KOPT-K1 (cell line): ENCODE results near the gene GUCY1A1.

ENCODE experiments used
- H3K27ac ChIP-seq: fragments of 200-600 bp; sonication (generic); 2 replicates; pipeline ENCODE4 v1.5.1; 2016; ENCODE audit warnings: antibody characterized with exemption, mild to moderate bottlenecking, low read depth, low read length; ENCODE audit not compliant: poor library complexity, severe bottlenecking
- H3K36me3 ChIP-seq: fragments of 200-600 bp; sonication (generic); 2 replicates; pipeline ENCODE4 v1.5.1; 2017; ENCODE audit warnings: antibody characterized with exemption, mild to moderate bottlenecking, low read length, moderate library complexity; ENCODE audit not compliant: insufficient read depth
- H3K9me3 ChIP-seq: fragments of 200-600 bp; sonication (generic); 2 replicates; pipeline ENCODE4 v1.5.1; 2017; ENCODE audit warnings: antibody characterized with exemption, low read length, mild to moderate bottlenecking; ENCODE audit not compliant: insufficient read depth, poor library complexity, severe bottlenecking

Gene GUCY1A1

DNA sequence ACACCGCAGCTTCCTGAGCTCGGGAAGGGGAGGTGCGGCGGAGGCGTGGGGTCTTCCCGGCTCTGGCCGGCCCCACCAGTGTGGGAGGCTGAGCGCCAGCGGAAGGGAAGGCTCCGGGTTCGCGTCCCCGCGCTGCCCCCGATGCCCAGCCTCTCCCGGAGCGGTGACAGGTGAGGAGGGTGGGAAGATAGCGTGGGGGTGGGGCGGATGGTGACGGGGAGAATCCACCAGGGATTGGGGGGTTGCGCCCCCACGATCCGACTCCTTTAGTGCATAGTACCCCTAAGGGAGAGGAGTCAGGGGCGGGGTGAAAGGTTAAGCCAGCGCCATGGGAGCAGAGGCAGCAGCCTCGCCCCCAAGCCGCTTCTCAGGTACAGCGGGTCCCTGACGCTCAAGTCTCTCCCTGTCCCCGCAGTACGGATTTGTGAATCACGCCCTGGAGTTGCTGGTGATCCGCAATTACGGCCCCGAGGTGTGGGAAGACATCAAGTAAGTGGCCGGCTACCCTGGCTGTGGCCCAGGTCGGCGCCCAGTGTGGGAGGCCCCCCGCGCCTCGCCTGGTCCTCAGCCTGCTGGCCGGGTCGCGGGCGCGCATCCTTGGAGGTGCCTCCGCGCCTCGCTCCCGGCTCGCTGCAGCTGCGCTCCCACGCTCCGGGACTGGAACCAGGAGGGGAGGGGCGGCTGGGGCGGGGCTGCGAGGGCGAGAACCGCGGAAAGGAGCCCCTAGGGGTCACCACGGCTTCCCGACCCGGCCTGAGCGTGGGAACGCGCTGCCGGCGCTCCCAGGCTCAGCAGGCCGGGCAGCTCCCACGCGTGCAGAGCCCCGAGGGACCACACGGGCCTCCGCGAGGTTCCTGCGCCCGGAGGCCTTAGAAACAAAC is 93.0 kb downstream of the GUCY1A1 start:
- no peaks in the 10 kb centered on the region for H3K9me3 ChIP-seq
- peak overlapping the region; percentile 59 for H3K27ac ChIP-seq
- no peaks in the 10 kb centered on the region for H3K36me3 ChIP-seq

DNA sequence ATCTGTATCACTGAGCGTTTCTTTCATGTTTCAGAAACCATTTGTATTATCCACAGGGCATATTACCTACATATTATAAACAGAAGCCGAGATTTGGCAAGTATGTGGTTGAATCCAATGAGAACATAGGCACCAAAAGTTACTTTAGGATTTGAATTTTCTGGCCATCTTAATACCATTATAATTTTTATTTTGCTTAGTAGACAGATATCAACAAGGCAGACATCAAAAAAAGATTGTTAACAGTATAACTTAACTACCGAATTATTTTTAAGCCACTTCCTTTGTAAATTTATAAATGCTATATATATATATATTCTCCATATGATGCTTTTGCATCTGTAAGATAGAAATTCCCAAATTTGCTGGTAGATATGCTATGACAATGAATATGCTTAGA is 94.4 kb downstream of the GUCY1A1 start:
- no peaks in the 10 kb centered on the region for H3K9me3 ChIP-seq
- no peaks in the 10 kb centered on the region for H3K36me3 ChIP-seq

DNA sequence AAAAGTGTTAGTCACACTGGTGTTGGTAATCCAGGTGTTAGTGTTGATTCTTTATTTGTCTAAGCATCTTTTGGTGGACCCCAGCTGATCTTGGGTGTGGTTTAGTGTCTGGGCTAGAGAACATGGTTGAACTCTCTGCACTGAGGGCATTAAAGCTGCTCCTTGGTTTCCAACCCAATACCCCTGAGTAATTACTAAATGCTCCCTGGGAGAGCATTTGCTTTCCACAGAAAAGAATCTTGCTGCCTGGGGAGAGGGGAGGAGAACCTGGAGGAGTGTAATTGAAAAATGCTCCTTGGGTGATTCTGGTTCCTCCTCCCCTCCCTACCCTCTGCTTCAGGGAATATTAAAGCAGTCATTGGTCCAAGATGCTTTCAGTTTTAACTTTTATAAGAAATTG is 95.3 kb downstream of the GUCY1A1 start:
- no peaks in the 10 kb centered on the region for H3K9me3 ChIP-seq
- H3K36me3 ChIP-seq: no peaks in the 10 kb centered on the region
- H3K27ac ChIP-seq: no peak overlapping the region

More for the DNA sequence above, 94.4 kb downstream of the GUCY1A1 start:
- H3K27ac ChIP-seq: no peak overlapping the region

DNA sequence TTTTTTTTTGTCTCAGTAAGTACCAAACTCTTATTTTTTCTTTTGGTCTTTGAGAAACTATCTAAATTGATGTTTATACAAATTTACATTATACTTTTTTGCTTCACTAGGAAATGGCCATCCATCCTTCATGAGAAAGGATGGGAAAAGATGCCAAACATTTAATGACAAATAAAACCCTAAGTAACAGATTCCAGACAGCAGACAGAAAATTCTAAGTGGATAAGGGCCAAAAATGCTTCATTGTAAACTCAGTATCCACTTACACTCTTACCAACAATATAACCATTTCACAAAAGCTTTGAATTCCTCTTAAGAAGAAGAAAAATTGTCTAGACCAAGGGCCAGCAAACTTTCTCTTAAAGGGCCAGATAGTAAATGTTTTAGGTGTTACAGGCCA is 95.7 kb downstream of the GUCY1A1 start:
- Histone ChIP-seq H3K27ac (no peak overlapping the region), H3K9me3 (no peaks in the 10 kb centered on the region), H3K36me3 (no peaks in the 10 kb centered on the region)

DNA sequence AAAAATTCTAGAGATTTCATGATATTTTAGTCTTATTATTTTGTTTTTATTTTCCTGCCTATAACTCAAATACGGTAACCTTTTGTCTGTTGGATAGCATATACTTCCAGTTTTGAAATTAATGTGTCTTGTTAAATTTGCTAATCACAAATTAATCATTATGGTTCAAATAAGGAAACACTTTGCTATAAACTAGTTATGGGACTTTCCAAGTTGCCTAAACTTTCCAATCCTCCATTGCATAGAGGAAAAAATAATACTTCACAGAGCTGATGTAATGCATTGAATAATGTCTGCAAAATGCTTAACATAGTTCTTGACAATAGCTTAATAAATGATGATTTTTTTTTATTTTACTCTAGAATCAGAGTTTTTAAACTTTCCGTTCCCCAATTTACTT is 96.9 kb downstream of the GUCY1A1 start:
- Histone ChIP-seq H3K27ac (no peak overlapping the region), H3K36me3 (no peaks in the 10 kb centered on the region), H3K9me3 (no peaks in the 10 kb centered on the region)

DNA sequence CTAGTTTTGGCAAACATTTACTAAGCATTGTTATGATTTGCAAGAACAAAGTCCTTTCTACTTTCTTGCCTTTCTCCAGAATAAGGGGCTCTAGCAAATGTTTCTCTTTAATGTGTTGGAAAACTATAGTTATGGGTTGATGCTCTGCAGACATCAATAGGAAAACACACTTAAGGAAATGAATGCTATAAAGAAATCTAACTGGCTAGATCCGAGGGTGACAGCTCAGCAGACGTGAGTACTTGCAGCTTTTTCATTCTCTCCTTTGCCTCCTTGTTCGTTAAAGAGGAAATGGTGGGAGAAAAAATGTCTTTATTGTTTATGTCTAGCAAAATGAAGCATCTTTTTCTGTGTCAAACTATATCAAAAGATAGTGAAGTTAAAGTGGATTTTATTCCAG is 98.5 kb downstream of the GUCY1A1 start:
- H3K36me3 ChIP-seq: no peaks in the 10 kb centered on the region
- H3K9me3 ChIP-seq: no peaks in the 10 kb centered on the region
- H3K27ac ChIP-seq: no peak overlapping the region

DNA sequence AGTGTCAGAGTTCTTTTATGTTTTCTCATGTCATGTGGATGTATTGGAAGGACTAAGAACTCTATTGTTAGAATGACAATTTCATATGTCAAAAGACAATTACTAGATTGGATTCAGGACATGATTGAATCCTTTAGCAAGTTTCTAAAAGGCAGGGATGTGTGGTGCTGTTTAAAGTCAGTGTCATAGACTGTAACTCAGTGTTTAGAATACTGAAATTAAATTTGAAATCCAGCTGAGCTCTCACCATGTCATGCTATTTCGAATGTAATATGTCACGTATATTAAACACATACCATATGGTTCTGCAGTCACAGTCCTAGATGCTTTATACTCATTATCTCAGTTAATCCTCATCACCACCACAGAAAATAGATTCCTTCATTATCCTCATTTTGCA is 100.0 kb downstream of the GUCY1A1 start:
- Histone ChIP-seq H3K27ac (no peak overlapping the region), H3K9me3 (no peaks in the 10 kb centered on the region), H3K36me3 (no peaks in the 10 kb centered on the region)

DNA sequence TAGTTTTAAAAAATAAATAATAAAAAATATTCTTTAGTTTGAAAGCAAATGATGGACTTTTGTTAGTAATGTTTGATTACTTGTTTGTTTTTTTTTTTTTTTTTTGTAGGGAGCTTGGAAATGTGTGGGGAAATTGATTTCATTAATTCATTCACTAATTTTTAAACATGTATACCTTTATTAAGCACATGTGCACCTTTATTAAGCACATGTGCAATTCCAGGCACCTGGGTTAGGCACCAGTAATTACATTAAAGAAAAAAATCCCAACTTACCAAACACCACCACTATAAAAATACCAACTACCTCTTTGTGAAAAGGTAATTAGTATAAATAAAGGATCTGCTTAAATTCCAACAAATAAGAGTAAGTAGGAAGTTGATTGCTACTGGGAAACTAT is 101.7 kb downstream of the GUCY1A1 start:
- H3K36me3 ChIP-seq: no peaks in the 10 kb centered on the region
- H3K27ac ChIP-seq: no peak overlapping the region
- no peaks in the 10 kb centered on the region for H3K9me3 ChIP-seq

DNA sequence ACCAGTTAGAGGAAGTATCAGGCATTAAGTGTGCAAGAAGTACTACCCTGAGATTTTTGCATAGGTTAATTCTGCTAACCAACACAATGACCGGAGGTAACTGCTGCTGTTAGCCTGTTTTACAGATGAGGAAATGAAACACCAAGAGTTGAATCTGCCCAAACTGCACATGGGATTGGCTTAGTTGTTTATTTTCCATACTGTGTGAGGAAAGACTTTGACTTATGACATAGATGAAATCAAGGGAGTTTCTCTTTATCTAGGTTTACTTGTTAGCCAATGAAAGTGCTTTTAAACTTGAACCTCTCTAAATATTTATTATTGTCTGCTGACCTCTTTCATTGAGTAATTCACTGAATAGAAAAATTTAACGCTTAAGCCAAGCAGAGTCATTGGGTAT is 102.4 kb downstream of the GUCY1A1 start:
- Histone ChIP-seq H3K36me3 (no peaks in the 10 kb centered on the region), H3K27ac (no peak overlapping the region), H3K9me3 (no peaks in the 10 kb centered on the region)

DNA sequence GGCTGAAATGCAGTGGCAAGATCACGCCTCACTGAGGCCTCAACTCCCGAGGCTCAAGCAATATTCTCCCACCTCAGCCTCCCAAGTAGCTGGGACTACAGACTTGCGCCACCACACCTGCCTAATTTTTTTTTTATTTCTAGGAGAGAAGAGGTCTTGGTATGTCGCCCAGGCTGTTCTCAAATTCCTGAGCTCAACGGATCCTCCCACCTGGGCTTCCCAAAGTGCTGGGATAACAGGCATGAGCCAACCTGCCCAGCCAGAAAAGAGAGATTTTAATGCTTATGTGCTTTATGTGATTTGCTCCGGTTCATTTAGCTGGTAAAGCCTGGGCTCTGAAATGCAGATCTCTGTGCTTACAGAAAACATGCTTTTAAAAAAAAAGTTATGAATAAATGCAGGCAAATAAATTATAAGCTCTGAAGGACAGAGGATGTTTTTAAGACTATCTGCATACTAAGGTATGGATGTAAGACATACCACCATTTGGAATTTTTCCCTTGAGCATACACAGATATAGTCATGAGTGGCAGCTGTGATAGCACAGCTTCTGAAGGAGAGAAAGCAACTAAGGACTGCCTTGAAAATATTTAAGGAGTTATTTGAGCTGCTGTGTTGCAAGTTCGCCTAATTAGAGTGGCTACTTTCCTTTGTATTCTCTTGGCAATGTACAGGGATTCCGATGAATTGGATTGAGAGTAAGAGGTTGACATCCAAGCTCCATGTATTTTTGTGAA is 106.0 kb downstream of the GUCY1A1 start:
- H3K27ac ChIP-seq: no peak overlapping the region
- no peaks in the 10 kb centered on the region for H3K9me3 ChIP-seq
- peaks cover 9% of the 10 kb centered on the region; the same call in 1 of the 2 replicates for H3K36me3 ChIP-seq

DNA sequence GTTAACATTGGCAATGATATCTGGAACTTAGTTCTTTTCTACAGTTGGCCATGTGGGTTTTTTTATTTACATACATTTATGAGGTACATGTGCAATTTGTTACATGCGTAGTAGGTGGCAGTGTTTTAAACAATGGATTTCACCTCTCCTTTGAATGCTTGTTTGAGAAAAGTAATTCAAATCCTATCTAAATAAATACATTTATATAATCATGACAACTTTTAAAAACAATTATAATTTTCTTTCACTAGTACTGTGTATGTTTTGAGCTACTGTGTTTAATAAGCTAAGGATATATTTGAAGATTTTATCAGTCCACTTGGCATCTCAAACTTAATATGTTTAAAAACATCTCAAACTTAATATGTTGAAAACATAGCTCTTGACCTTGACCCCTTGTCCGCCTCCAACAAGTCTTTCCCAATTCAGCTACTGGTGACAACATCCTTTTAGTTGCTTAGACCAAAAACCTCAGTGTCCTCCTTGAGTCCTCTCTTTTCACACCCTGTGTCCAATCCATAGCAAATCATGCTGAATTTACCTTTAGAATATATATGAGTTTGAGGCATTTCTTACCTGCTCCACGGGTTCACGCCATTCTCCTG is 106.7 kb downstream of the GUCY1A1 start:
- Histone ChIP-seq H3K36me3 (peaks cover 9% of the 10 kb centered on the region; the same call in 1 of the 2 replicates), H3K9me3 (no peaks in the 10 kb centered on the region), H3K27ac (no peak overlapping the region)

DNA sequence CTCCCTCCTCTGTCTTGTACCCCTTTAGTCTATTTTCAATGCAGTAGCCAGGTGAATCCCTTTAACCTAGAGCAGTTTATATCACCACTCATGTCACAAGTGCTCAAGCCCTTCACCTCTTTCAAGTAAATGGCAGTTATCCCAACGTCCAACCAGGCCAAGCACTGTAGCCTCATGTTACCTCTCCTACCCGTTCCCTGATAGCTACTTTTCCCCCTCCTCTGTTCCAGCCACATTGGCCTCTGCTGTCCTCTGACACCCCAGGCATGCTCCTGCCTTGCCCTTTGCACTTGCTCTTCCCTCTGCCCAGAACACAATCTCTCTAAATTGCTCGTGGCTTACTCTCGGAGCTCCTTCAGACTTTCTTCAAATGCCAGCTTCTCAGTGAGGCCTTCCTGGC is 107.4 kb downstream of the GUCY1A1 start:
- no peaks in the 10 kb centered on the region for H3K9me3 ChIP-seq
- peaks cover 9% of the 10 kb centered on the region; the same call in 1 of the 2 replicates for H3K36me3 ChIP-seq
- H3K27ac ChIP-seq: no peak overlapping the region

DNA sequence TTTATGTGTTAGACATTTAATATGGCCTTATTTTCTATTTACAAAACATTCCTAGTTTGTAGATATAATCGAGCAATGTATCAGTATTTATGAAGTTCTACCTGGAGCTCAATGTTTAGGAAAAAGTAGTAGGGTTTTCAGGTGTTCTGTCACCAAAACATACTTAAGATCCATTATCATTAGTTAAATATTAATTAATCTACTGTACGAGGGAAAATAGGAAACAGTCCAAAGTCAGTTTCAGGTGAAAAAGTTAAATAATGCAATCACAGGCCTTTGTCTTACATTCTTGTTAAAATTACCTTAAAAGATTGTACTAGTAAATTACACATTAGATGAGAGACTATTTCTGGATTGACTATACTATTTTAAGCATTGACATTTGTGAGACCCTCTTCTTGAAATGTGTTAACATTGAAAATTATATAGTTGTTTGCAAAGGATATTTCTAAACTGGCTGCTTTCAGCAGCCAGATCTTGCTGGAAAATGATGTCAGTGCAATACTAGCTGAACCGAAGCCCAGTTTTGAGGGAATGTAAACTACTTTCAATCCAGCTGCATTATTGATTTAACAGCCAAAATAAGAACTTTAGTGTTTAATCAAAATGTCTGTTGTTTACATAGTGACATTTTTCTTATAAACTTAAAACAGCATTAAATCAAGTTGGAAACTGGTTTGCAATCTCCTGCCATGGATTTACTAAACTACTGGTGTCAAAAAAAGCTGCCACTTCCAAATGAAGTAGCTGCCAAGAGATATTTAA is 111.5 kb downstream of the GUCY1A1 start:
- Histone ChIP-seq H3K36me3 (peaks cover 9% of the 10 kb centered on the region; the same call in 1 of the 2 replicates), H3K27ac (no peak overlapping the region), H3K9me3 (no peaks in the 10 kb centered on the region)

DNA sequence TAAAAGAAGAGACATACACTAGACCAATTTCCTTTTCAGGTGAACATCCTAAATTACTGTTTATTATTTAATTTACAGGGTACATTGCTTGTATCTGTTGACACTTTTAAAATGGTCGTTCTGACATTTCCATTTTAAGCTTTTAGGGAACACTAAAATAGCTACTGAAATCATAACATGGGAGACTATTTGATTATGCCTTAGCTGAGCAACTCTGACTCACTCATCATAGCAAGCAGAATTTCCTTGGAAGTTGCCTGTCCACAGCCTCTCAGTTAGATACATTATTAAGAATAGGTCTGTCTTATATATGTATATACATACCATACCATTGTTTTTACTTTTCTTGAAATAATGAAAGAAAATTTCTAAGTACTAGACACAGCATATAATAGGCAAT is 114.1 kb downstream of the GUCY1A1 start:
- H3K36me3 ChIP-seq: no peaks in the 10 kb centered on the region
- no peak overlapping the region for H3K27ac ChIP-seq
- no peaks in the 10 kb centered on the region for H3K9me3 ChIP-seq
